Mammary epithelial cell (primary cell): ENCODE measurements around the gene CSMD2.

ENCODE experiments used
- EZH2 ChIP-seq: IDR thresholded peaks from 2 replicates; pipeline ENCODE4 v1.6.1; 2012; ENCODE audit warnings: low read length, inconsistent platforms, borderline replicate concordance
- TF ChIP-seq, protein P1 (sequence below), 2 donors: IDR thresholded peaks in 1 of 2; conservative IDR thresholded peaks in 1 of 2; 2 replicates each; pipeline ENCODE4 v1.5.1; 2011 to 2012; ENCODE audit warnings: inconsistent platforms in 2 of 2, low read length in 2 of 2, mild to moderate bottlenecking in 2 of 2, control low read depth in 1 of 2, low read depth in 1 of 2; ENCODE audit not compliant: insufficient read depth in 1 of 2; ENCODE audit errors: extremely low read depth in 1 of 2

- TF ChIP-seq, protein P1, sequence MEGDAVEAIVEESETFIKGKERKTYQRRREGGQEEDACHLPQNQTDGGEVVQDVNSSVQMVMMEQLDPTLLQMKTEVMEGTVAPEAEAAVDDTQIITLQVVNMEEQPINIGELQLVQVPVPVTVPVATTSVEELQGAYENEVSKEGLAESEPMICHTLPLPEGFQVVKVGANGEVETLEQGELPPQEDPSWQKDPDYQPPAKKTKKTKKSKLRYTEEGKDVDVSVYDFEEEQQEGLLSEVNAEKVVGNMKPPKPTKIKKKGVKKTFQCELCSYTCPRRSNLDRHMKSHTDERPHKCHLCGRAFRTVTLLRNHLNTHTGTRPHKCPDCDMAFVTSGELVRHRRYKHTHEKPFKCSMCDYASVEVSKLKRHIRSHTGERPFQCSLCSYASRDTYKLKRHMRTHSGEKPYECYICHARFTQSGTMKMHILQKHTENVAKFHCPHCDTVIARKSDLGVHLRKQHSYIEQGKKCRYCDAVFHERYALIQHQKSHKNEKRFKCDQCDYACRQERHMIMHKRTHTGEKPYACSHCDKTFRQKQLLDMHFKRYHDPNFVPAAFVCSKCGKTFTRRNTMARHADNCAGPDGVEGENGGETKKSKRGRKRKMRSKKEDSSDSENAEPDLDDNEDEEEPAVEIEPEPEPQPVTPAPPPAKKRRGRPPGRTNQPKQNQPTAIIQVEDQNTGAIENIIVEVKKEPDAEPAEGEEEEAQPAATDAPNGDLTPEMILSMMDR (conservative IDR thresholded peaks at IDR 0.05 in 1 of 2, IDR thresholded peaks at IDR 0.05 in 1 of 2; ENCODE audit: extremely low read depth in 1 of 2, insufficient read depth in 1 of 2, low read depth in 1 of 2, low read length in 2 of 2): no peak
- no peak for TF ChIP-seq EZH2
These were observed 311.6 kb downstream of the CSMD2 start for GRCh38 chr1:33853431-33853830.
